ENCODE data around the gene NT5C.

DNA sequence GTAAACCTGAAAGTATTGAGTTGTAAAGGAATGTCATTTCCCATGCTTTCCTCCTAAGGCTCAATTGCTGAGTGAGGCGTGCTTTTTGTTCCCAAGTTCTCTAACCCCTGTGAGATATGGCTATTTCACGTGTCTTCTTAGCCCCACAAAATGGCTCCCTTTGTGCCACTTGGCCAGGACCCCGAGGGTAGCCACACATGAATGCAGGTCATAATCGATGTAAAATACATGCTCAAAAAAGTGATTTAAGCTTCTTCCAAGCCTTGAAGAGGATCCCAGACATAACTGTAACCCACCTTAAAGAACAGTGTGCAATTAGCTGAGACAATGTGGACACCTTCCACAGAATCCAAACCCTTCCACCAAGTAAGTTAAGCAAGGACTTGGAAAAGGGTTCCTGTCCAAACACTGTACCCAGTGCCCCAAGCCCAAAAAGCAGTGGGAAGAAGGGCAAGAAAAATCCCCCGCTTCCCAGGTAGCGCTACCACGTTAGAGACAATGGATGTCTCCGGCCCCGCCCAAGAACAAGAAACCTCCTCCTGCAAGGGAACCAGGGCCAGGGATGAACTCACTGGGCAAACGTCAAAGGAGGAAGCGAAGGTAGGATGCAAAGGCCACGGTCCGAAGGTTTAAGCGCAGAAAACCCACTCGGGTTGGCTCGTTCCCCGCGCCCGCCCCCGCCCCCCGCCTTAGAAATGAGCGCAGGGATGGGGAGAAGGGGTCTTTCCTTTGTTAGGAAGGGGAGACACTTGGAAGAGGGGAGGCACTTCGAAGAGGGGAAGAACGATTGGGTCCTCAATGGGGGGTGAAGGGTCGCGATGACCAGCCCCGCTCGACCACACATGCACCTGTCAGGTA is 21.6 kb upstream of the NT5C start:
- TF ChIP-seq POLR2A (IDR thresholded peaks at IDR 0.05) = no peak
- TF ChIP-seq, protein P1, sequence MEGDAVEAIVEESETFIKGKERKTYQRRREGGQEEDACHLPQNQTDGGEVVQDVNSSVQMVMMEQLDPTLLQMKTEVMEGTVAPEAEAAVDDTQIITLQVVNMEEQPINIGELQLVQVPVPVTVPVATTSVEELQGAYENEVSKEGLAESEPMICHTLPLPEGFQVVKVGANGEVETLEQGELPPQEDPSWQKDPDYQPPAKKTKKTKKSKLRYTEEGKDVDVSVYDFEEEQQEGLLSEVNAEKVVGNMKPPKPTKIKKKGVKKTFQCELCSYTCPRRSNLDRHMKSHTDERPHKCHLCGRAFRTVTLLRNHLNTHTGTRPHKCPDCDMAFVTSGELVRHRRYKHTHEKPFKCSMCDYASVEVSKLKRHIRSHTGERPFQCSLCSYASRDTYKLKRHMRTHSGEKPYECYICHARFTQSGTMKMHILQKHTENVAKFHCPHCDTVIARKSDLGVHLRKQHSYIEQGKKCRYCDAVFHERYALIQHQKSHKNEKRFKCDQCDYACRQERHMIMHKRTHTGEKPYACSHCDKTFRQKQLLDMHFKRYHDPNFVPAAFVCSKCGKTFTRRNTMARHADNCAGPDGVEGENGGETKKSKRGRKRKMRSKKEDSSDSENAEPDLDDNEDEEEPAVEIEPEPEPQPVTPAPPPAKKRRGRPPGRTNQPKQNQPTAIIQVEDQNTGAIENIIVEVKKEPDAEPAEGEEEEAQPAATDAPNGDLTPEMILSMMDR (IDR thresholded peaks at IDR 0.05) = no peak
